OCI-M2 (cell line): ENCODE data around the gene KCNE5.
"Not testable (repeated sequence)": the region's sequence is repeated elsewhere in the genome, so short reads cannot be mapped to it uniquely, and the experiment has no call there.

Experiments used
- DNase-seq: peaks from one replicate; lab custom pipeline; 2025; ENCODE audit not compliant: unreplicated experiment; lab: John Stamatoyannopoulos, UW

The KCNE5 gene

DNA sequence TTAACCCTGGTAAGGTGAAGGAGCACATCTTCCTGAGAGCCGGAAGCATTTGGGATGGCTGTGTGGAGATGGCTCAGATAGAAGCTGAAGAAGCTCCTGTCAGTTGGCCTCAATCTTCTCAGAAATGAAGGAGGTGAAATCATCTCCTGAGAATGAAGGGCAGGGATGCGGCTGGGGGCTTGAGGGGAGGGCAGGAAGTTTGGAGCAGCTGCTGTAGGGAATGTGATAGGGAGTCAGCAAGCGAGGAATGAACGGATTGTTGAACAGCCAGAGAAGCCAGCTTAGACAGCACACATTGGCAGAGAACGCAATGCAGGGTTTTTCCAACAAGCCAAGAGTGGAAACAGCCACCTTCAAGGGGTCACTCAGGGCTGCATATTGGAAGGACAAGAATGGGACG lies 10.0 kb downstream of the KCNE5 start:
- DNase-seq: no peak

DNA sequence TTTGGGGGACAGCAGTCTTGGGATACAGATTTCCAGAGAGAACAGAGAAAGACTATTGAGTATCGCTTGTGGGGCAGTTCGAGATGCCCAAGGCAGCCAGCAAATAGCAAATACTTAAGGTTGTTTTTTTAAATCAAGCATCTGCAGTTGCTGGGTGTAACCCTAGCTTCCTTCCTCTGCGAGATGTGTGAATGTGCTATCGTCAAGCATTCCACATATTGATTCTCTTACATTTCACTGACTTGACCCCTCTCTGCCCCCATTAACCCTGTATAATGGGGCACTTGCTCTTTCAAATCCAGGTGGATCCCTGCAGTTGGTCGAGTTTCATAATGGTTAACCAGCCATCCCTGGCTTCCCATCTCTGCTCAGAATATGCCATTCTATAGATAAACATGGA lies 23.5 kb downstream of the KCNE5 start:
- no peak for DNase-seq

DNA sequence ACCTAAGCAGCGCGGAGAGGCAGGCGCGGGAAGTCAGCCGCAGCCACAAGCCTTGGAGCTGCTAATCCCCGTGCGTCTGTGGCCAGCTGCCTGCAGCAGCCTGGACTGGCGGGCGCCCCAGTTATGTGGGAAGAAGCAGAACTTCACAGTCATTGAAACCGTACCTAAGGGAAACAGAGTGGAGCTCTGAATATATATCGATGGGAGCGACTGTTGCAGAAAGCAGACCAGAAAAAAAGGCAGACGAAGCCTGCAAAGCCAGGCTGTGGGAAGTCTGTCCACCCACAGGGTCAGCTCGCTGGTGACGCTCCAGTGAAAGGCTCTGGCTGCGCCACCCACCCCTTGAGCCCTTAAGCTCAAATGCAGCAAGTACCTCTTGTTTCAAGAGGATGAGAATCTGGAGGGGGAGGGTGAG lies 24.7 kb downstream of the KCNE5 start:
- no peak for DNase-seq

DNA sequence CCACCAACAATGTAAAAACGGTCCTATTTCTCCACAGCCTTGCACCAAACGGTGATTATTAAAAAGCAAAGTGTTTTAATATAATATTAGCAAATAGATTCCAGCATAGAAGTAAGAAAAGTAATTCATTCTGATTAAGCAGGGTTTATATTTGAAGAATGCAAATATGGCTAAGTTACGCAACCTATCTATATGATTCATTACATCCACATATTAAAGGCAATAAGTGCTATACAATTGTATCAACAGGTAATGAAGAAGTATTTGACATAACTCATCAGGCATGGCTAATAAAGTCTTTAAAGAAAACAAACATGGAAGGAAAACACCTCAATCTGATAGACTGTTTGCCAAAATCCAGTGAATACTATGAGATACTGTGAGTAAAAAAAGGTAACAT lies 29.0 kb downstream of the KCNE5 start:
- no peak for DNase-seq

DNA sequence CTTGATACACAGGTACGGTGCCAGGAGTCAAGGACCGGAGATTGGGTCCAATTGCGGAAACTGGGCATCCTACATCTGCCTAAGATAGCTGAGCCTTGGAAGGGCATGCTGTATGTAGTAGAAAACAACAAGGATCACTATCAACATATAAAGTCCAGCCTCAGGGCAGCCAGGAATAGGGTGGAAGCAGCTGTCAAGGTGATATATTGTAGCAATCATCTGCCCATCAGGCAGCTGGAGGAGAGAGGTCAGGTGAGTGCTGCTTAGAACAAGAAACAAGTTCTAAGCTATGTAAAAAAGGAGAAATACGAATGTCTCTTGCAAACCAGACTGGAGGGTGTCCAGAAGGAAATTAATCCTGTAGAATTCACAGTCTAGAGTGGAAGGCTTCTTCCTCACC lies 34.8 kb downstream of the KCNE5 start:
- no peak for DNase-seq

DNA sequence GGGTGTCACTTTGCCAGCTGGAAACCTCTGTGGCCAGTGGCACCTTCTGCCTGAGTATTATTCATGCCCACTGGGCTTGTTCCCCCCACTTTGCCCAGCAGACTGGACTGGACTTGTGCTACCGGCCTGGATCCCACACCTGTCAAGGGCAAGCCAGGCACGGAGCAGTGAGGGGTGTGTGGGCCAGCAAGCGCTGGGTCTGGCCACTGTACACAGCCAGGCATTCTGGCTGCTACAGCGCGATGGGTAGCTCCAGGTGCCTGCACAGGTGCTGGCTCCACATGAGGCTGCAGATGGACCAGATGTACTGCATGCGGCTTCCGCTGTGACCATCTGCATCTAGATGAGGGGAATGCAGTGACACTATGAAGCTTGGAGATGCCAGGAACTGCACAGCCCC lies 39.5 kb downstream of the KCNE5 start:
- no peak for DNase-seq

DNA sequence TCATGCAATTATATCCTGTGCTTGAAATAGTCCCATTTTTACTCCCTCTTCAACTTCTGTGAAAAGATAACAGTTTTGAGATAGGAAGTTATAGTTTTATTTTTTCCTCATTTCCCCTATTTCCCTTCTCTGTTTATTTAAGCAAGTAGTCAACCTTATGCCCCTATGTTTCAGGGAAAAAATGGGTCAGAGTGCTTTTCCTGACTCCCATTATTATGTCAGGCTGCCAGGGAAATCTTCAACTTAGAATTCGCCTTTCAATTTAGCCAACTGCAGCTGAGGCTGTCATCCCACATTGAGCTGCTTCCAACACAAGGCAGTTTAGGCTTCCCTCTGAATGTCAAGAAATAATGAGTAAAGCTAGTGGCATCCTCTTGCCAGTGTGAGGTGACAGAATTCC lies 46.1 kb downstream of the KCNE5 start:
- DNase-seq: no peak

DNA sequence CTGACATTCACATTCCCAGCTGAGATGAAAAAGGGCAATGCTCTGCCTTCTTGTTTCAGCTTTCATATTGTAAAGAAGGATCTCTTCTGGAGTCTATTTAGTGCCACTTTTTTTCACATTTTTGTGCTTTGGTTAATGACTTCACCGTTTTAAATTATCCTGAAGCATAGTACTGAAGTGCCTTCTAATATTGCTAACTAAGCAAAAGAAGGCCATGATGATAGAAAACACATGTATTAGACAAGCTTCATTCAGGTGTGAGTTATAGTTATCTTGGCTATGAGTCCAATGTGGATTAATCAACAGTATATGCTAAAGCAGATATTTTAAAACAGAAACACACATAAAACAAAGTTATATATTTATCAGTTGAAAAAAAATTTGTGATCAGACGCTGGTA lies 47.9 kb downstream of the KCNE5 start:
- no peak for DNase-seq

DNA sequence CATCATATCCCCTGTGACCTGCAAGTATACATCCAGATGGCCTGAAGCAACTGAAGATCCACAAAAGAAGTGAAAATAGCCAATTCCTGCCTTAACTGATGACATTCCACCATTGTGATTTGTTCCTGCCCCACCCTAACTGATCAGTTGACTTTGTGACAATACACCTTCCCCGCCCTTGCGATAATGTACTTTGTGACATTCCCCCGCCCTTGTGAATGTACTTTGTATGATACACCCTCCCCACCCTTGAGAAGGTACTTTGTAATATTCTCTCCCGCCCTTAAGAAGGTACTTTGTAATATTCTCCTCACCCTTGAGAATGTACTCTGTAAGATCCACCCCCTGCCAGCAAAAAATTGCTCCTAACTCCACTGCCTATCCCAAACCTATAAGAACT lies 48.9 kb downstream of the KCNE5 start:
- not testable (repeated sequence) for DNase-seq
